Breast epithelium (tissue), 3 donors: ENCODE measurements around the gene ARHGAP26.

Experiments
- CTCF ChIP-seq, 3 donors: fragments of 450-650 bp; IDR thresholded peaks; one replicate each; pipeline ENCODE4 v1.5.1; 2016 to 2017; ENCODE audit warnings: antibody characterized with exemption in 3 of 3, mild to moderate bottlenecking in 3 of 3, moderate library complexity in 3 of 3
- POLR2AphosphoS5 ChIP-seq, 3 donors: sonication (generic); formaldehyde crosslinking; IDR thresholded peaks; one replicate each; pipeline ENCODE4 v1.6.1; 2017; ENCODE audit warnings: antibody characterized with exemption in 3 of 3

GRCh38 chr5:142935014-142935413 lies 164.8 kb downstream of the ARHGAP26 start:
- no peak for TF ChIP-seq CTCF (IDR thresholded peaks at IDR 0.05)
- no peak for TF ChIP-seq POLR2AphosphoS5 (IDR thresholded peaks at IDR 0.05)
